ENCODE results near the gene RNF126. TPM values are rescaled to one million over a fixed set of nuclear protein-coding genes. Genes with fewer than 3 reads are reported as not detected.

The RNF126 gene
- total and polyA plus RNA-seq, 2 experiments from 2014 or later: 42.7 to 89.6 TPM

DNA sequence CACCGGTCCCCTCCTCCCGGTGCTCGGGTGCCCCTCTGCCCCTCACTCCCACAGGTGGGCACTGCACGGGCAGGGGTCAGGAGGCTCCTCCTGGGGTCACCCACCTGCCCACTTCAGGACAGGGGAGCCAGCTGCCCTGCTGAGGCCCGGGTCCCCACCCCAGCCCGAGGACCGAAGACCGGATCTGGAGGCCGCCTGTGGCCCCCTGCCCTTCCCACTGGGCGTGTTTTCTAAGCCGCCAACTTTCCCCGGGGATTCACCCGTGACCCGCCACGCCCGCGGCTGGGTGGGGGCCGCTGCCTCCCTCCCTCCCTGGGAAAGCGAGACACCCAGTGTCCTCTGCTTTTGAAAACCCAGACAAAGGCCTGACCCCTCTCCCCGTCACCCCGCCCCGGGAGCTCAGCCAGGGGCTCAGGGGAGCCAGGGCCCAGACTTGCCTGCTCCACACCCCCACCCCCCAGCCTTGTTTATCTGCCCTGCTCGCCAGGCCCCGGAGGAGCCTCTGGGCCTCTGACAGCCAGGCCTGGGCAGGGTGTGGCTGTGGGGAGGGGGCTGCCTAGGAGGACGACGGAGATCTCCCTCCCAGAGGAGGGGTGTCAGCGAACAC, 47.1 kb upstream of the RNF126 start:
- Histone ChIP-seq H3K9me2 (replicated peaks; ENCODE audit: insufficient read depth) (no peaks in the 10 kb centered on the region), H3K4me1 (ENCODE audit: insufficient read depth) (peaks cover 19% of the 10 kb centered on the region), H3K36me3 (replicated peaks; ENCODE audit: insufficient read depth, low read depth) (no peaks in the 10 kb centered on the region), H2AFZ (no peak overlapping the region), H3K9me3 (ENCODE audit: low read depth) (no peaks in the 10 kb centered on the region), H3K4me2 (peak overlapping the region; percentile 98), H3K27ac (peak overlapping the region; percentile 71), H3K79me2 (peaks cover 51% of the 10 kb centered on the region), H3K4me3 (peak overlapping the region; percentile 85), H4K20me1 (ENCODE audit: insufficient read depth, poor library complexity, severe bottlenecking) (no peaks in the 10 kb centered on the region), H3K27me3 (no peaks in the 10 kb centered on the region)
- 40% methylated on average over 14 of the region's 27 CpGs for WGBS (ENCODE audit: low lambda C conversion rate, missing lambda C conversion rate)
- DNase-seq (ENCODE audit: low spot score): peak; percentile 45
- TF ChIP-seq EZH2 (IDR thresholded peaks at IDR 0.05; ENCODE audit: borderline replicate concordance): no peak
- TF ChIP-seq, protein P1, sequence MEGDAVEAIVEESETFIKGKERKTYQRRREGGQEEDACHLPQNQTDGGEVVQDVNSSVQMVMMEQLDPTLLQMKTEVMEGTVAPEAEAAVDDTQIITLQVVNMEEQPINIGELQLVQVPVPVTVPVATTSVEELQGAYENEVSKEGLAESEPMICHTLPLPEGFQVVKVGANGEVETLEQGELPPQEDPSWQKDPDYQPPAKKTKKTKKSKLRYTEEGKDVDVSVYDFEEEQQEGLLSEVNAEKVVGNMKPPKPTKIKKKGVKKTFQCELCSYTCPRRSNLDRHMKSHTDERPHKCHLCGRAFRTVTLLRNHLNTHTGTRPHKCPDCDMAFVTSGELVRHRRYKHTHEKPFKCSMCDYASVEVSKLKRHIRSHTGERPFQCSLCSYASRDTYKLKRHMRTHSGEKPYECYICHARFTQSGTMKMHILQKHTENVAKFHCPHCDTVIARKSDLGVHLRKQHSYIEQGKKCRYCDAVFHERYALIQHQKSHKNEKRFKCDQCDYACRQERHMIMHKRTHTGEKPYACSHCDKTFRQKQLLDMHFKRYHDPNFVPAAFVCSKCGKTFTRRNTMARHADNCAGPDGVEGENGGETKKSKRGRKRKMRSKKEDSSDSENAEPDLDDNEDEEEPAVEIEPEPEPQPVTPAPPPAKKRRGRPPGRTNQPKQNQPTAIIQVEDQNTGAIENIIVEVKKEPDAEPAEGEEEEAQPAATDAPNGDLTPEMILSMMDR (IDR thresholded peaks at IDR 0.05; ENCODE audit: poor library complexity): no peak
- no peak for TF ChIP-seq EZH2phosphoT487 (IDR thresholded peaks at IDR 0.05; ENCODE audit: low read depth, severe bottlenecking, unreplicated experiment)

DNA sequence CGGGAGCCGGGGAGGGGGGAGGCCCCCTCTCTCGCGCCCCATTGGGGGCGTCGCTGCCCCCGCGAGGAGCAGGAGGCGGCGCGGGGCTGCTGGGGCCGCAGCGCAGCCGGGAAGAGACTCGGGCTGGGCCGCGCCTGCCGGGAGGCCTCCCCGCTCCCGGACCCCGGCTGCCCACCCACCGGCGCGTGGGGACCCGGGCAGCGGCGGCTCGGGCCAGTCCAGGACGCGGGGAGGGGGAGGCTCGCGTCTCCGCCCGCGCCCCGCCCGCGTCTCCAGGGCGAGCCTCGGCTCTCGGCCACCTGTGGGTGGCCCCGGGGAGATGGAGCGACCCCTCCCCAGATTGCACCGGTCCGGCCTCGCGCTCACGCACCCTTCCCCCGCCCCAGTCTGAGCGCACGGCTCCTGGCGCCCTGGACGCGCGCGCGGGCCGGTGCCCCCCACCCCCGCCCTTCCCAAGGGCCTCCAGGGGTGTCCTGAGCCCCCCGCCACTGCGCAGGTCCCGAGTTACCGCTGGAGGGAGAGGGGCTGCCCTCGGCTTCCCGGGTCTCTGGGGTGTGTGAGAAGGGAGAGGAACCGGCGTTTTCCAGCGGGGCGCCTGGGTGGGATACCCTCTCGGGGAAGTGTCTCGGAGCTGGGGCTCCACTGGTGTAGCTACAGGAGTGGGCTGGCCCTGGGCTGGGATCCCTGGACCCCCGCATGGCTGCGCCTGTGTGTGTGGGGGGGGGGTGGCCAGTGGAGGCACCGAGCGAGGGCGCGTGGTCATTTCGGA, 46.4 kb upstream of the RNF126 start:
- no peaks in the 10 kb centered on the region for H3K9me3 ChIP-seq (ENCODE audit: low read depth)
- TF ChIP-seq EZH2 (IDR thresholded peaks at IDR 0.05; ENCODE audit: borderline replicate concordance) (no peak), EZH2phosphoT487 (IDR thresholded peaks at IDR 0.05; ENCODE audit: low read depth, severe bottlenecking, unreplicated experiment) (no peak)
- TF ChIP-seq, protein P1 (IDR thresholded peaks at IDR 0.05; ENCODE audit: poor library complexity): no peak
- peak; percentile 42 for DNase-seq (ENCODE audit: low spot score)
- peak overlapping the region; percentile 71 for H3K27ac ChIP-seq
- H3K36me3 ChIP-seq (replicated peaks; ENCODE audit: insufficient read depth, low read depth): no peaks in the 10 kb centered on the region
- H3K79me2 ChIP-seq: peaks cover 45% of the 10 kb centered on the region
- H3K9me2 ChIP-seq (replicated peaks; ENCODE audit: insufficient read depth): no peaks in the 10 kb centered on the region
- peak overlapping the region; percentile 85 for H3K4me3 ChIP-seq
- 21% methylated on average over 20 of the region's 78 CpGs for WGBS (ENCODE audit: low lambda C conversion rate, missing lambda C conversion rate)
- peaks cover 19% of the 10 kb centered on the region for H3K4me1 ChIP-seq (ENCODE audit: insufficient read depth)
- peak overlapping the region; percentile 98 for H3K4me2 ChIP-seq
- H4K20me1 ChIP-seq (ENCODE audit: insufficient read depth, poor library complexity, severe bottlenecking): no peaks in the 10 kb centered on the region
- no peak overlapping the region for H2AFZ ChIP-seq
- H3K27me3 ChIP-seq: no peaks in the 10 kb centered on the region

DNA sequence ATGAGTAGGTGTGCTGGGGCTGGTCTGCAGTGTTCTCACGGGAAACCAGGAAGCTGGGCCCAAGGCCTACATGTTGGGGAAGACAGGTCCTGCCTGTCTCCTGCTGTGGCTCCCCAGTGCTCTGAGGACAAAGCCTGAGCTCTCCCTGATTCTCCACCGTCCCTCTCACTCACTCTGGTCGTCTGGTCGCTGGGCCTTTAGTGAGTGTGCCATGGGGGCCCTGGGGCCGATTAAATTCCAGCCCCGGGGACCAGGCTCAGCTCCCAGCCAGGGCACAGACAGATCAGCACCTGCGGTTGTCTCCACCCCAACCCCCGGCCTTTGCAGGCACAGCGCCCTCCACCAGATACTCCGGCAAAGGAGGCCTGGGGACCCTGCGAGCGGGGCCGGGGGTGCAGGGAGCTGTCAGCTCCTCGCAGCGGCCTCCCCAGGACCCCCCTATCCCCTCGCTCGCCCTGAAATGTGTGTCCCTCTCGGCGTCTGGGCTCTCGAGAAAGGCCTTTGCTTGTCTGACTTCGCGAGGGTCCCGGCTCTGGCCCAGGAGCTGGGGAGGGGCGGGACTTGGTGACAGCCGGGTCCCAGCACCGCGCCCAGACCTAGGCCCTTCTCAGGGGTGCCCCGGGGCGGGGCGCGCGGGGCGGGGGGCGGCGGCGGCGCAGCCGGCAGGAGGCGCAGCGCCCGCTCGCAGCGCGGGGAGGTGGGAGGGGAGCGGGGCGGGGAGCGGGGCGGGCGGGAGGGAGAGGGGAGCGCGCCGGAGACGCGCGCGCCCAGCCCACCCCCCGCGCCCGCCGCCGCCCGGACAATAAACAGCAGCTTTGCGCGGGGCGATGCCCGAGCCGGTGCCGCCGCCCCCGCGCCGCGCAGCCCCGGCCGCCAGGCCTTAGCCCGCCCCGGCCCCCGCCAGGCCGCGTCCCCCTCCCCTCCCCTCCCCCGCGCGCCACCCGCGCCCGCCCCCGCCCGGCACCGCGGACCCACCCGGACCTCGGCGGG, 45.4 kb upstream of the RNF126 start, which contains the start of gene PALM:
Gene PALM, plus strand, starts transcription at position 782 of the 990 bp plus-strand sequence. CDS start 212 bp downstream, outside the sequence.
- TF ChIP-seq EZH2 (IDR thresholded peaks at IDR 0.05; ENCODE audit: borderline replicate concordance): no peak
- TF ChIP-seq, protein P1 (IDR thresholded peaks at IDR 0.05; ENCODE audit: poor library complexity): peak; percentile 31
- no peak for TF ChIP-seq EZH2phosphoT487 (IDR thresholded peaks at IDR 0.05; ENCODE audit: low read depth, severe bottlenecking, unreplicated experiment)
- Histone ChIP-seq H3K9me3 (ENCODE audit: low read depth) (no peaks in the 10 kb centered on the region), H3K27me3 (no peaks in the 10 kb centered on the region), H3K4me1 (ENCODE audit: insufficient read depth) (peaks cover 19% of the 10 kb centered on the region), H3K27ac (peak within 1 kb of the TSS; percentile 75), H3K9me2 (replicated peaks; ENCODE audit: insufficient read depth) (no peaks in the 10 kb centered on the region), H3K79me2 (peaks cover 43% of the 10 kb centered on the region), H3K4me2 (peak within 1 kb of the TSS; percentile 98), H3K4me3 (peak within 1 kb of the TSS; percentile 85), H4K20me1 (ENCODE audit: insufficient read depth, poor library complexity, severe bottlenecking) (no peaks in the 10 kb centered on the region), H2AFZ (peak within 1 kb of the TSS; percentile 94), H3K36me3 (replicated peaks; ENCODE audit: insufficient read depth, low read depth) (no peaks in the 10 kb centered on the region)
- WGBS (ENCODE audit: low lambda C conversion rate, missing lambda C conversion rate): 44% methylated on average over 15 of the region's 93 CpGs
- peak; percentile 80 for DNase-seq (ENCODE audit: low spot score)

All from hepatocyte (in vitro differentiated cells).